ENCODE results near the gene NUMA1.

- TF ChIP-seq ATF3 (IDR thresholded peaks at IDR 0.05) (no peak), CTCF (IDR thresholded peaks at IDR 0.05; ENCODE audit: low read depth, low read length, missing input control) (no peak), REST (IDR thresholded peaks at IDR 0.05) (no peak), FOXA1 (IDR thresholded peaks at IDR 0.05) (no peak)
- TF ChIP-seq, protein P1, sequence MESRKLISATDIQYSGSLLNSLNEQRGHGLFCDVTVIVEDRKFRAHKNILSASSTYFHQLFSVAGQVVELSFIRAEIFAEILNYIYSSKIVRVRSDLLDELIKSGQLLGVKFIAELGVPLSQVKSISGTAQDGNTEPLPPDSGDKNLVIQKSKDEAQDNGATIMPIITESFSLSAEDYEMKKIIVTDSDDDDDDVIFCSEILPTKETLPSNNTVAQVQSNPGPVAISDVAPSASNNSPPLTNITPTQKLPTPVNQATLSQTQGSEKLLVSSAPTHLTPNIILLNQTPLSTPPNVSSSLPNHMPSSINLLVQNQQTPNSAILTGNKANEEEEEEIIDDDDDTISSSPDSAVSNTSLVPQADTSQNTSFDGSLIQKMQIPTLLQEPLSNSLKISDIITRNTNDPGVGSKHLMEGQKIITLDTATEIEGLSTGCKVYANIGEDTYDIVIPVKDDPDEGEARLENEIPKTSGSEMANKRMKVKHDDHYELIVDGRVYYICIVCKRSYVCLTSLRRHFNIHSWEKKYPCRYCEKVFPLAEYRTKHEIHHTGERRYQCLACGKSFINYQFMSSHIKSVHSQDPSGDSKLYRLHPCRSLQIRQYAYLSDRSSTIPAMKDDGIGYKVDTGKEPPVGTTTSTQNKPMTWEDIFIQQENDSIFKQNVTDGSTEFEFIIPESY (IDR thresholded peaks at IDR 0.05): no peak
Observed at GRCh38 chr11:72045849-72046248, 34.5 kb downstream of the NUMA1 start.

Measured in liver (tissue), 3 donors.